NCI-H345 treated with DMSO at 0.1 percent for 48 hours (cell line): ENCODE measurements around the gene NDST3.
"Not testable (repeated sequence)": the region's sequence is repeated elsewhere in the genome, so short reads cannot be mapped to it uniquely, and the experiment has no call there.

Experiments
- DNase-seq: peaks from one replicate; lab custom pipeline; 2025; ENCODE audit not compliant: unreplicated experiment; lab: John Stamatoyannopoulos, UW

Gene NDST3

GRCh38 chr4:118296729-118297128 is 262.4 kb downstream of the NDST3 start:
- no peak for DNase-seq

GRCh38 chr4:118299619-118300018 is 265.3 kb downstream of the NDST3 start:
- not testable (repeated sequence) for DNase-seq

- DNase-seq, result no peak
Observed at GRCh38 chr4:118307643-118308042, 273.4 kb downstream of the NDST3 start.
